Measurements from ENCODE around the gene GAGE12F. TPM values are rescaled to one million over a fixed set of nuclear protein-coding genes. Genes with fewer than 3 reads are reported as not detected.

Gene GAGE12F, protein sequence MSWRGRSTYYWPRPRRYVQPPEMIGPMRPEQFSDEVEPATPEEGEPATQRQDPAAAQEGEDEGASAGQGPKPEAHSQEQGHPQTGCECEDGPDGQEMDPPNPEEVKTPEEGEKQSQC
- total RNA-seq, result not detected in 2 replicates

GRCh38 chrX:49560542-49560941, at the start of gene GAGE12F:
GAGE12F (plus strand) TSS chrX:49560842; CDS start chrX:49561997, 1,155 bp downstream.

DNA sequence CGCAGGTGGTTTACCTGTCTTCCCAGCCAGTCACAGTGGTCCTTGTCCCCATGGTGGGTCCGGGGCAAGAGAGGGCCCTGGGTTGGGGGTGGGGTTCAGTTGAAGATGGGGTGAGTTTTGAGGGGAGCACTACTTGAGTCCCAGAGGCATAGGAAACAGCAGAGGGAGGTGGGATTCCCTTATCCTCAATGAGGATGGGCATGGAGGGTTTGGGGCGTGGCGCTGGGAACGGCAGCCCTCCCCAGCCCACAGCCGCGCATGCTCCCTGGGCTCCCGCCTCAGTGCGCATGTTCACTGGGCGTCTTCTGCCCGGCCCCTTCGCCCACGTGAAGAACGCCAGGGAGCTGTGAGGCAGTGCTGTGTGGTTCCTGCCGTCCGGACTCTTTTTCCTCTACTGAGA, 28.8 kb upstream of the GAGE12F start, which contains the start of gene GAGE12C:
TSS of gene GAGE12C (plus strand) at position 301 of the 400 bp plus-strand sequence. CDS start 1,155 bp downstream, outside the sequence.

DNA sequence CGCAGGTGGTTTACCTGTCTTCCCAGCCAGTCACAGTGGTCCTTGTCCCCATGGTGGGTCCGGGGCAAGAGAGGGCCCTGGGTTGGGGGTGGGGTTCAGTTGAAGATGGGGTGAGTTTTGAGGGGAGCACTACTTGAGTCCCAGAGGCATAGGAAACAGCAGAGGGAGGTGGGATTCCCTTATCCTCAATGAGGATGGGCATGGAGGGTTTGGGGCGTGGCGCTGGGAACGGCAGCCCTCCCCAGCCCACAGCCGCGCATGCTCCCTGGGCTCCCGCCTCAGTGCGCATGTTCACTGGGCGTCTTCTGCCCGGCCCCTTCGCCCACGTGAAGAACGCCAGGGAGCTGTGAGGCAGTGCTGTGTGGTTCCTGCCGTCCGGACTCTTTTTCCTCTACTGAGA, 19.2 kb upstream of the GAGE12F start, which contains the start of gene GAGE12D:
TSS of gene GAGE12D (plus strand) at position 301 of the 400 bp plus-strand sequence. CDS start 1,155 bp downstream, outside the sequence.

GRCh38 chrX:49550989-49551388, 9.7 kb upstream of the GAGE12F start, which contains the start of gene GAGE12E:
GAGE12E (plus strand) TSS chrX:49551289; CDS start chrX:49552444, 1,155 bp downstream.

GRCh38 chrX:49570100-49570499, 9.5 kb downstream of the GAGE12F start, which contains the start of gene GAGE12G:
GAGE12G (plus strand) TSS chrX:49570400; CDS start chrX:49571555, 1,155 bp downstream.

GRCh38 chrX:49579649-49580048, 19.0 kb downstream of the GAGE12F start, which contains the start of gene GAGE12H:
GAGE12H (plus strand) TSS chrX:49579949; CDS start chrX:49581104, 1,155 bp downstream.

GRCh38 chrX:49589196-49589595, 28.6 kb downstream of the GAGE12F start, which contains the start of gene GAGE2A:
GAGE2A (plus strand) TSS chrX:49589496; CDS start chrX:49590651, 1,155 bp downstream.

DNA sequence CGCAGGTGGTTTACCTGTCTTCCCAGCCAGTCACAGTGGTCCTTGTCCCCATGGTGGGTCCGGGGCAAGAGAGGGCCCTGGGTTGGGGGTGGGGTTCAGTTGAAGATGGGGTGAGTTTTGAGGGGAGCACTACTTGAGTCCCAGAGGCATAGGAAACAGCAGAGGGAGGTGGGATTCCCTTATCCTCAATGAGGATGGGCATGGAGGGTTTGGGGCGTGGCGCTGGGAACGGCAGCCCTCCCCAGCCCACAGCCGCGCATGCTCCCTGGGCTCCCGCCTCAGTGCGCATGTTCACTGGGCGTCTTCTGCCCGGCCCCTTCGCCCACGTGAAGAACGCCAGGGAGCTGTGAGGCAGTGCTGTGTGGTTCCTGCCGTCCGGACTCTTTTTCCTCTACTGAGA, 38.1 kb downstream of the GAGE12F start, which contains the start of gene GAGE1:
TSS of gene GAGE1 (plus strand) at position 301 of the 400 bp plus-strand sequence. CDS start 1,155 bp downstream, outside the sequence.

Small RNAs within 50 kb of the gene (small RNA-seq; reads per million reads assigned to genes)
- gene GAGE12B, result not detected

Other genes starting within 250 kb of the GAGE12F start
- gene GAGE12J, start 238.8 kb upstream of the GAGE12F start, total RNA-seq, result not detected in 2 replicates
- not detected in 2 replicates for gene GAGE13, start 229.3 kb upstream of the GAGE12F start, total RNA-seq
- gene GAGE12C, start 28.7 kb upstream of the GAGE12F start, total RNA-seq, result not detected in 2 replicates
- not detected in 2 replicates for gene GAGE12D, start 19.1 kb upstream of the GAGE12F start, total RNA-seq
- not detected in 2 replicates for gene GAGE12E, start 9.6 kb upstream of the GAGE12F start, total RNA-seq
- not detected in 2 replicates for gene GAGE12G, start 9.6 kb downstream of the GAGE12F start, total RNA-seq
- gene GAGE12H, start 19.1 kb downstream of the GAGE12F start, total RNA-seq, result not detected in 2 replicates
- not detected in 2 replicates for gene GAGE2A, start 28.7 kb downstream of the GAGE12F start, total RNA-seq
- gene GAGE1, start 38.2 kb downstream of the GAGE12F start, total RNA-seq, result not detected in 2 replicates
- not detected in 2 replicates for gene PAGE1, start 135.1 kb downstream of the GAGE12F start, total RNA-seq